GM12878 (cell line): ENCODE results near the gene TMEM232. TPM values are rescaled to one million over a fixed set of nuclear protein-coding genes. Genes with fewer than 3 reads are reported as not detected.

Experiments used
- ATAC-seq: fragments of 200-7000 bp; cut with Tn5 transposase; 3 replicates; pipeline ENCODE4 v1.9.1; 2020; ENCODE audit warnings: mild to moderate bottlenecking, moderate library complexity
- BruUV-seq: library from RNA; stranded (reverse); fragments of 400-500 nt; replicated peaks from 2 replicates; lab custom pipeline; 2021; lab: Mats Ljungman, UMichigan
- CTCF ChIA-PET: fragments of 300-600 bp; sonication (Branson Sonifier 250); formaldehyde crosslinking; extraction: SDS; loops from one replicate; lab custom pipeline; 2021; ENCODE audit warnings: inconsistent platforms; lab: Yijun Ruan, JAX
- POLR2A ChIA-PET: fragments of 350-600 bp; formaldehyde crosslinking; extraction: SDS; loops from one replicate; lab custom pipeline; 2021; ENCODE audit warnings: inconsistent platforms; lab: Charles Lee
- RAD21 ChIA-PET: fragments of 300-600 bp; sonication (Branson Sonifier 250); formaldehyde crosslinking; loops from one replicate; lab custom pipeline; 2023; ENCODE audit warnings: antibody characterized with exemption; ENCODE audit not compliant: unreplicated experiment; lab: Charles Lee
- SMC1A ChIA-PET: fragments of 300-600 bp; sonication (Branson Sonifier 250); formaldehyde crosslinking; loops from one replicate; lab custom pipeline; 2023; ENCODE audit not compliant: unreplicated experiment, uncharacterized antibody; lab: Charles Lee
- DNase-seq: peaks from one replicate; pipeline ENCODE4 v3.0.0-alpha.2; 2011; ENCODE audit warnings: low read depth, low spot score
- FAIRE-seq: peaks from 3 replicates; lab custom pipeline; 2011; peaks lifted over from hg19 to GRCh38; lab: Jason Lieb, UNC
- H2AFZ ChIP-seq: 2 replicates; pipeline ENCODE4 v1.6.0; 2011; ENCODE audit warnings: low read depth, low read length, control low read depth; ENCODE audit not compliant: control insufficient read depth
- H3K27ac ChIP-seq: 2 replicates; pipeline ENCODE4 v1.5.1; 2011; ENCODE audit warnings: control low read depth; ENCODE audit not compliant: control insufficient read depth, insufficient read depth
- H3K27me3 ChIP-seq, 2 experiments: replicated peaks in 1 of 2; 2 replicates each; pipeline versions ENCODE4 v1.6.0 to v1.6.1; 2011; ENCODE audit warnings: low read length in 1 of 2; ENCODE audit not compliant: control insufficient read depth in 2 of 2, insufficient read depth in 2 of 2
- H3K36me3 ChIP-seq, 2 experiments: 2 replicates each; pipeline ENCODE4 v1.5.1; 2011; ENCODE audit warnings: low read length in 1 of 2; ENCODE audit not compliant: control insufficient read depth in 2 of 2, insufficient read depth in 2 of 2
- H3K4me1 ChIP-seq: 2 replicates; pipeline ENCODE4 v1.6.1; 2011; ENCODE audit warnings: mild to moderate bottlenecking, low read length, moderate library complexity, mixed read lengths; ENCODE audit not compliant: control insufficient read depth, insufficient read depth
- H3K4me2 ChIP-seq: 2 replicates; pipeline ENCODE4 v1.6.0; 2011; ENCODE audit warnings: control low read depth; ENCODE audit not compliant: control insufficient read depth, insufficient read depth
- H3K4me3 ChIP-seq: fragments of 200-600 bp; sonication (generic); 2 replicates; pipeline ENCODE4 v1.5.1; 2016
- H3K79me2 ChIP-seq: 2 replicates; pipeline ENCODE4 v1.6.0; 2011; ENCODE audit warnings: low read length; ENCODE audit not compliant: control insufficient read depth, insufficient read depth
- H3K9ac ChIP-seq: 2 replicates; pipeline ENCODE4 v1.8.0; 2011; ENCODE audit warnings: low read length, control low read depth, mixed read lengths; ENCODE audit not compliant: control insufficient read depth, insufficient read depth
- H3K9me3 ChIP-seq: replicated peaks from 3 replicates; pipeline ENCODE4 v1.5.1; 2011; ENCODE audit warnings: mild to moderate bottlenecking, low read length; ENCODE audit not compliant: control insufficient read depth, insufficient read depth
- H4K20me1 ChIP-seq: 2 replicates; pipeline ENCODE4 v1.6.0; 2011; ENCODE audit not compliant: control insufficient read depth, insufficient read depth
- CUX1 ChIP-seq: IDR thresholded peaks from 2 replicates; pipeline ENCODE4 v1.6.1; 2012; ENCODE audit warnings: improper control_type of control experiment, low read depth, low read length; ENCODE audit not compliant: insufficient replicate concordance
- FOXM1 ChIP-seq: IDR thresholded peaks from 2 replicates; pipeline ENCODE4 v1.6.1; 2012; ENCODE audit warnings: low read depth, mild to moderate bottlenecking, inconsistent platforms, low read length, moderate library complexity
- NR2C2 ChIP-seq: IDR thresholded peaks from 2 replicates; pipeline ENCODE4 v1.6.1; 2011; ENCODE audit warnings: borderline replicate concordance, low read depth; ENCODE audit not compliant: control insufficient read depth, insufficient read length
- PML ChIP-seq: IDR thresholded peaks from 2 replicates; pipeline ENCODE4 v1.6.1; 2012; ENCODE audit warnings: low read length, inconsistent platforms
- RCOR1 ChIP-seq: conservative IDR thresholded peaks from 2 replicates; pipeline ENCODE4 v1.6.1; 2012; ENCODE audit warnings: low read depth, low read length, improper control_type of control experiment
- RUNX3 ChIP-seq: IDR thresholded peaks from 2 replicates; pipeline ENCODE4 v1.6.1; 2012; ENCODE audit warnings: low read length, inconsistent platforms
- SIN3A ChIP-seq: IDR thresholded peaks from 2 replicates; pipeline ENCODE4 v1.6.1; 2012; ENCODE audit warnings: low read depth, low read length, improper control_type of control experiment
- STAT3 ChIP-seq: IDR thresholded peaks from 2 replicates; pipeline ENCODE4 v1.6.1; 2011; ENCODE audit warnings: low read depth, low read length, improper control_type of control experiment
- in situ Hi-C: fragments of 300-500 bp; cut with MboI; formaldehyde crosslinking; loops from 9 replicates; pipeline ENCODE4 v1.14.3; 2018; ENCODE audit warnings: mixed read lengths
- intact Hi-C: fragments of 100-400 bp; cut with micrococcal nuclease; formaldehyde crosslinking; loops from one replicate; pipeline ENCODE4 v1.14.2; 2022; ENCODE audit not compliant: unreplicated experiment
- polyA plus RNA-seq, 11 experiments: library from polyadenylated mRNA; depleted of rRNA in 4 of 11; unstranded in 6 of 11; stranded (reverse) in 5 of 11; fragments of >200 nt; fragmentation: Nextera tagmentation in 4 of 11; fragmentation: Illumina TruSeq in 1 of 11; extraction: Ambion mirVana in 4 of 11; extraction: Trizol in 1 of 11; gene quantifications; 1 replicate in 1 of 11; 2 replicates in 10 of 11; pipeline versions ENCODE4 v1.2.1 to v1.2.3, GENCODE V29; 2011 to 2016; ENCODE audit warnings: inconsistent platforms in 2 of 11, missing spikeins in 2 of 11, low read depth in 1 of 11
- total RNA-seq, 4 experiments: library from RNA; depleted of rRNA in 3 of 4; stranded (reverse); fragments of >200 nt in 3 of 4; fragmentation: Illumina TruSeq in 1 of 4; extraction: Trizol in 1 of 4; gene quantifications; 2 replicates each; pipeline versions ENCODE4 v1.2.1 to v1.2.3, GENCODE V29; 2013 to 2021
- TF ChIP-seq, protein P1 (sequence below): IDR thresholded peaks from 2 replicates; pipeline ENCODE4 v1.6.1; 2011; ENCODE audit warnings: low read depth, mild to moderate bottlenecking, low read length, moderate library complexity, borderline replicate concordance; ENCODE audit errors: extremely low read depth

TMEM232 gene
- total and polyA plus RNA-seq, 10 of the 15 experiments (the other 5 are each of a cell fraction or from before 2014, with no cell fraction given), result 0.29 to 1.3 (median 0.91) TPM

DNA sequence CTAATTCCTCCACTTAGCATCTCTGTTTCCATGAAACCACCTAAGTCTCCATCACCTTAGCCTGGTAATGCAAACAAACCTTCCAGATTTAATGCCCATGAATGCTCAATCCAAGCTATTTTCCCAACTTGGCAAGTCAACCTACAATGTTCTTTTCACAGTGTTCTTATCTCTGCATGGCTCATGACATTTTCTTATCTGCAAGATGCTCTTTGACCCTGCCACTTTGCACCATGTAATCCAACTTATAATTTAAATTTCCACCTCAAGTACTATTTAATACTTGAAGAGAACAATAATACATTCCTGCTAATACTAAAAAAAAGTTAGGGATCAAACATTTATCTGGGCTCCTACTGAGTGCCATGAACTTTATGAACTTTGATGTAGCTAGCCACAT lies 164.3 kb downstream of the TMEM232 start:
- ChIA-PET POLR2A (no interaction called here), CTCF (interaction anchor here (1.1 kb wide), 1 partner anchor 21 kb away, joined by 3 read pairs; no protein-coding TSS in a partner anchor), SMC1A (interaction anchor here (1.2 to 1.3 kb wide), 2 partner anchors 8 to 15 kb away, joined by 3 read pairs; no protein-coding TSS in a partner anchor)
- Histone ChIP-seq H3K4me1 (no peaks in the 10 kb centered on the region), H3K27me3 (no peaks in the 10 kb centered on the region), H2AFZ (no peak overlapping the region), H3K79me2 (no peaks in the 10 kb centered on the region), H3K4me3 (no peak overlapping the region)
- no peak for ATAC-seq
- no TSS peak for BruUV-seq
- TF ChIP-seq, protein P1, sequence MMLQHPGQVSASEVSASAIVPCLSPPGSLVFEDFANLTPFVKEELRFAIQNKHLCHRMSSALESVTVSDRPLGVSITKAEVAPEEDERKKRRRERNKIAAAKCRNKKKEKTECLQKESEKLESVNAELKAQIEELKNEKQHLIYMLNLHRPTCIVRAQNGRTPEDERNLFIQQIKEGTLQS, result no peak
- no peak for TF ChIP-seq FOXM1
- TF ChIP-seq STAT3, result no peak
- no peak for TF ChIP-seq NR2C2
- no peak for TF ChIP-seq PML
- TF ChIP-seq CUX1, result no peak
- TF ChIP-seq RCOR1, result no peak
- TF ChIP-seq RUNX3, result no peak
- TF ChIP-seq SIN3A, result no peak
- TF ChIP-seq, all 136 proteins: peak for 0
- Histone ChIP-seq H3K36me3 (no peaks in the 10 kb centered on the region), H3K9me3 (no peaks in the 10 kb centered on the region), H4K20me1 (no peaks in the 10 kb centered on the region), H3K9ac (no peak overlapping the region), H3K27ac (no peak overlapping the region), H3K4me2 (no peak overlapping the region)
- in situ Hi-C loops, result no loop called here
- no peak for DNase-seq
- intact Hi-C loops, result no loop called here
- no peak for FAIRE-seq
- RAD21 ChIA-PET, result interaction anchor here (1.5 kb wide), 1 partner anchor 28 kb away, joined by 3 read pairs; no protein-coding TSS in a partner anchor
